ENCODE results near the gene MEN1.
"Not testable (repeated sequence)": the region's sequence is repeated elsewhere in the genome, so short reads cannot be mapped to it uniquely, and the experiment has no call there.

MEN1 gene

DNA sequence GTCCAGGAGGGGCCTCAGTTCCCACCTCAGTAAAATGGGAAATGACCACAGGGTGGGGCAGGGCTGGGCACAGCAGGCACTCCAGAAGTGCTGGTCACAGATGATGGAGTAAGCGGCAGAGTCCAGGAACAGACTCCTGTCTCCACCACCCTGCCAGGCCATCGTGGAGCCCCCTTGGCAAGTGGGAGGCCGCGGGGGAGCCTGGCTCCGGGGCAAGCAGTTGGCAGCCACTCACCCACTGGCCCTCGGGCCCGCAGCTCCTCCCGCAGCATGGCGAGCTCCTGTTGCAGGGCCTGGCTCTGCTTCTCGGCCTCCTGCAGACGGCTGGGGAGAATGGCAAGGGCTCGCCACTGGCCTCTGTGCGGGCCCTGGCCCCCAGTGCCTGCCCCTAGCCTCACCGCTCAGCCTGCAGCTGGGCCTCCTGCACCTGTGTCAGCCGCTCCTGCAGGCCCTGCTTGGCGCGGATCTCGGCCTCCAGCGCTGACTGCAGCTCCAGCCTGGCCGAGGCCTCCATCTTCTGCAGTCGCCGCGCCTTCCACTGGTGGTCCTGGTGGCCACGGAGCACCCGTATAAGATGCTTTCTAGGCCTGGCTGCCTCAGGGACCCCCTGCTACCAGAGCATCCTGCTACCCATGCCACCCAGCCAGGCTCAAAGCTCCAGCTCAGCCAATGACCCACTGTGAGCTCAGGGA, 23.8 kb upstream of the MEN1 start:
- no peak for DNase-seq (ENCODE audit: low read depth in 1 of 2, low spot score in 1 of 2)

DNA sequence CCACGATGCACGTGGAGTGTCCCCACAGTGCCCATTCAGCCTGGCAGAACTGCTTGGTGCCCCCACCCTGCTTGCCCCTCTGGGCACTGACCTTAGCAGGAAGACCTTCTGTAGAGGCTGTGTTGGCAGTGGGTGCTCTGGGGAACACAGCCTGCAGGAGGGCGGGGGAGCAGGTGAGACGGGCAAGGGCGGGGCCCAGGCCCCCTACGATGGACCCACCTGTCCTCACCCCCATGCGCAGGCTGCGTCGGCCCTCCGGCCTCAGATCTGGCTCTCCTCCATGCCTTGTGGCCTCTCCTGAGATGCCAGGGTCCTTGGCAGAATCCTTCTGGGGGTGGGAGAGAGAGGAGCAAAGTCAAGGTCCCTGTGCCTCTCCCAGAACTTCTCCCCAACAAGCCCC, 23.2 kb upstream of the MEN1 start:
- DNase-seq (ENCODE audit: low read depth in 1 of 2, low spot score in 1 of 2): no peak

DNA sequence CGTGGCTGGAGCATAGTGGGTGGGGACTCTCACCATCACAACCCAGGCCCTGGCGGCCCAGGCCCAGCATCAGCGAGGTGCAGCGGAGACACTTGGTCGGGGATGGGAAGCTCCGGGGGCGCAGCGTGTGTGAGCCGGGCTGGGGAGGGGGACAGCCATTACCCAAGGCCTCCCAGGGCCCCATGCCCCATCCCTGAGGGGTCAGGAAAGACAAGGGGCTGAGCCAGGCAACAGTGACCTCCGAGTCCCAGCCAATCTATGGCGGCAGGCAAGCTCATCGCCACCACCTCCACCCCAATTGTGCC, 22.8 kb upstream of the MEN1 start:
- DNase-seq (ENCODE audit: low read depth in 1 of 2, low spot score in 1 of 2): no peak

DNA sequence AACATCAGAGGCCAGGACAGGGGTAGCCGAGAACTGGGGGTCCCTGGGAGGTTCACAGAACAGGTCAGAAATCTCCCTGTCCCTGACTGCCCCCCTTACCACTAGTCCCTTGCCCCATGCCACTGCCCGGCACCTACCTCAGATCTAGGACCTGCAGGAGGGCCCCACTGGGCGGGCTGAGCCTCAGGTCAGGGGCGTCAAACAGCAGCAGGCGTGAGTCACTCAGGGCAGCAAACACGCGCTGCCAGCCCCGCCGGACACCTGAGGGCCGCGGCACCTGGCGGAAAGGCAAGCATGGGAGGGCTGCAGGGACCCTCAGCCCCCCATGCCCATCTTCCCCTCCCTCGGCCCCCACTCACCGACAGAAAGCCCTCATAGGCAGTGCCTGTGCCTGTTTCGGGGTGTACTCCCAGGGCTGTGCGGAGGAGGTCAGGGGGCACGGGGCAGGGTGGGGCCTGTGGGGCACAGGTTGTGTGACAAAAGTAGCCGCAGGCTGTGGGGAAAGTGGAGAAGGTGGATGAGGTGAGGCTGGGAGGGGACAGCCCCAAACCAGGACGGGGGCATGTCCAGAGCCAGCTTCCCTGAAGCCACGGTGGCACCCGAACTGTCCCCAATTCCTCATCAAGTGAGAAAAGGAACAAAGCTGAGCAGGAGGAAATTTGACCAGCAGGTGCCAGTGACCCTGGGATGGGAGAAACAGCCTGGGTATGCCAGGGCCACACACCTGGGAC, 22.3 kb upstream of the MEN1 start:
- DNase-seq (ENCODE audit: low read depth in 1 of 2, low spot score in 1 of 2): no peak

DNA sequence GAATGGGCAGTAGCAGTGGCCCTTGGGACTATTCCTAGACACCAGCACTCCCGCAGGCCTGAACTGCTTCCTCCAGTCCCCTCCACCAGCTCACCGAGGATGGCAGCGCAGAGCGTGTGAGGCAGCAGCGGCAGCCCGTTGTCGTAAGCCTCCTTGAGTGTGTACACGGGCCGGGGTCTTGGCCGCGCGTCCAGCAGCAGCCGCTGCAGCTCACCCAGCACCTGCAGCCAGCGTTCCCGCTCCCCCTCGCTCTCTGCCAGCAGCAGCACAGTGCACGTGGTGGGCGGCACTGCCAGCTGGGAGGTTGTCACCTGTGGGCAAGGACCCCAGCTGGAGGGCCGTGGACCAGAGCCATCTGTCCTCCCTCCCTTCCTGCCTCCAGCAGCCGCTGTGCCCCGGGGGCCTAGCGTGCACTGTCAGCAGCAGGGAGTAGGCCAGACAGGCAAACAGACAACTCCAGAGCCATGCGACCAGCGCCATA, 21.1 kb upstream of the MEN1 start:
- no peak for DNase-seq (ENCODE audit: low read depth in 1 of 2, low spot score in 1 of 2)

DNA sequence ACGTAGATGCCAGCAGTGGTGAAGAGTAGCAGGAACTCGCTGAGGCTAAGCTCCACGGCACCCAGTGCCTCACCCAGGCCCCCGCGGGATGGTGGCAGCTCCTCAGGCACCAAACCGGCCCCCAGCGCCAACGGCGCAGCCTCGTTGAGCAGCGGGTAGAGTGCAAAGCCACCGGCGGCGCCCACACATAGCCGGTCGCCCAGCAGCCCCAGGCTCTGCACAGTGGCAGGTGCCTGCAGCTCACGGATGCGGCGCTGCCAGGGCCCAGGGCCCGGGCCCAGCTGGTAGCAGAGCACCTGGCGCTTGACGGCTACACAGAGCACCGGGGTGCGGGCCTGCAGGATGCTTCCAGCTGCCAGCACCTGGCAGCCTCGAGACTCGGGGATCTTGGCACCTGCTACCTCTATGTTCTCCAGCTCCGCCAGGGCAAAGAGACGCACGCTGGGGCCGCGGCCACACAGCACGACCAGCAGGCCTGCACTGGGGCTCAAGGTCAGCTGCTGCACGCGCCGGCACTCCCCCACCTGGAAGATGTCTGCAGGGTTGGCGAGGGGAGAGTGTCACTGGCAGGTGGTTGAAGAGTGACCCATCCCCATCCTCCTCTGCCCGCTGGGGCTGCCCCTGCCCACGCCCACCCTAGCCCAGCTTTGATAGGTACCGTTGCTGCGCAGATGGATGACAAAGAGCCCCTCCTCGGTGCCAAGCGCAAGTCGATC, 19.3 kb upstream of the MEN1 start:
- no peak for DNase-seq (ENCODE audit: low read depth in 1 of 2, low spot score in 1 of 2)

DNA sequence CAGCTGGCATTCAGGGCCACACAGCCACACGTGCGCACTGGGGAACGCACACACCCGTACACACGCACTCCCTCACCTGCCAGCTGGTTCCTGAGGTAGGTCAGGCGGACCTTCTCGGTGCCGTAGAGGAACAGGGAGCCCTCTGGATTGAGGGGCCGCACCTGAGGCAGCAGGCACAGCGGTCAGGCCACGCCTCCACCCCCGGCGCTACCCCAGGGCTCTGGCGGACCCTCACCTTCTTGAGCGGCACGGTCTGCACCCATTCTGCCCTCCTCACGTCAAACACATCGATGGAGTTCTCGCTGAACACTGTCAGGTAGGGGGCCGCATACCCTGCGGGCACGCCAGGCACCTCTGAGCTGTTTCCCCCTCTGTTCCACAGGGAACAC, 17.1 kb upstream of the MEN1 start:
- no peak for DNase-seq (ENCODE audit: low read depth in 1 of 2, low spot score in 1 of 2)

DNA sequence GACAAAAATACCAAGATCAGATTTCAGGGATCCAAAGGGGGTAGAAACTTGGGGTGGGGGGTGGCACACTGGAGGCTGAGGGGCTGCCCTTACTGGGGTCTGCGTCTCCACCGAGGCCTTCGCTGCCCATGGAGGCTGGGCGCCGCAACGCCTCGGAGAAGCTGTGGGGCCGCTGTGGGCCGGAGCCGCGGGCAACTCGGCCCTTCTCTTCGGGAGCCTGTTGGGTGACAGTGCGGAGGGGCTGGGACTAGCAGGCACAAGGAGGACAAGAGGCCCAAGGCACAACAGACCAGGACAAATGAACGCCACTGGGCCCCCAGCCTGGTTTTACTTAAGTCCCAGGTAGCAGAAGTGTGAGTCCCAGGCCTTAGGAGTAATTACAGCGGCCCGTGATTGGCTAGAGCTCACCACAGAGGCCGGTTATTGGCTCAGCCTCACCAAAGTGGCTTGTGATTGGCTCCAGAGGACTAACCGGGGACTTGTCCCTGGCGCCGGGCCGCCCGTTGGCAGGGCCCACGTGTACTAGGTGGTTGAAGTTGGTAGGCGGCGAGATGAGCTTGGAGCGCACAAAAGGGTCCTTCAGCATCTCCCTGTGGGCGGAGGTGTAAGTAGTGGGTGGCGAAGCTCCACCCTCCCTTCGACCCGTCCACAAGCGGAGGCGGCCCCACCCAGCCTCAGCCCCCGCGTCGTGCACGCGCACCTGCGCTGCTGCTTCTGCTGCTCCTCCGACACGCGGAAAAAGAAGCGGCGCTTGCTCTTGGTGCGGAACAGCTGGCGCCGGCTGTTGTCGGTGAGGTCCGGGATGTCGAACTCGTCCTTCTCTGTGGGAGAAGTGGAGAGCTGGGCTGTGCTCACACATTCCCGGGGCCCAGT, 16.5 kb upstream of the MEN1 start:
- no peak for DNase-seq (ENCODE audit: low read depth in 1 of 2, low spot score in 1 of 2)

DNA sequence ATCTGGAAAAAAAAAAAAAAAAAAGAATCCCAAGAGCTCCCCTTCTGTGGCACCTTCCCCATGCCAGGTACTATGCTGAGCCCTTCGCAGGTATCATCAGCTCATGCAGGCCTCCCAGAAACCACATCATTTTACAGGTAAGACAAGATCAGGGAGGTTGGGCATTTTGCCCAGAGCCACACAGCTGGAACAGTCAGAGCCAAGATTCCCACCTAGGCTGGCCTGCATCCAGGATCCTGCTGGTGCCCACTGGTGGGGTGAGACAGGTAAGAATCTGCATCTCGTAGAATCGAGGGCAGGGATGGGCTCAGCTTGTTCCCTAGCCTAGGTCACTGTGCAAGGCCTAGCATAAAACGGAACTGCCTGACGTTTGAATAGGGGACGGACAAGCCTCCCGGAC, 15.7 kb upstream of the MEN1 start:
- DNase-seq (ENCODE audit: low read depth in 1 of 2, low spot score in 1 of 2): no peak

DNA sequence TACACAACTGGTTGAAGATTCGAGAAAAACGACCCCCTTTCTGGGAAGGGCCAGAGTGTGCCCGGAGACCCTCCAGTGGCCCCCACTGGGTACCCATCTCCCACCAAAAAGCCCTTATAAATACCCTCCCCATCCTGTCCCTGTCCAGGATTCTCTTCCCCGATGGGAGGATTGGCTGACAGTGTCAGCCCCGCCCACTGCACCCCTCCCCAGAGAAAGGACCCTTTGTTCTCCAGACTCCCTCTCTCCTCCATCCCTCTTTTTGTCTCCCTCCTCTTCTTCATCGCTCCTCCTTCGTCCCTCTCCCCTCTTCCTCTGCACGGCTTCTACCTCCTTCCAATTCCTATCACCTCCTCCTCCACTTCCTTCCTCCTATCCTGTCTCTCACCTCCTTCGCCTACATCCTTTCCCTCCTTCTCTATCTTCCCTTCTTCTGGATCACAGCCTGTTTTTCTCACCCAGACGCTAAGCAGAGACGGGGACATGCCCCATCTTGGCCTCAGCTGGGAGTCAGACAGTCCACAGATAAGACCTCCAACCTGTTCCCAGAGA, 13.3 kb upstream of the MEN1 start:
- DNase-seq (ENCODE audit: low read depth in 1 of 2, low spot score in 1 of 2): no peak

DNA sequence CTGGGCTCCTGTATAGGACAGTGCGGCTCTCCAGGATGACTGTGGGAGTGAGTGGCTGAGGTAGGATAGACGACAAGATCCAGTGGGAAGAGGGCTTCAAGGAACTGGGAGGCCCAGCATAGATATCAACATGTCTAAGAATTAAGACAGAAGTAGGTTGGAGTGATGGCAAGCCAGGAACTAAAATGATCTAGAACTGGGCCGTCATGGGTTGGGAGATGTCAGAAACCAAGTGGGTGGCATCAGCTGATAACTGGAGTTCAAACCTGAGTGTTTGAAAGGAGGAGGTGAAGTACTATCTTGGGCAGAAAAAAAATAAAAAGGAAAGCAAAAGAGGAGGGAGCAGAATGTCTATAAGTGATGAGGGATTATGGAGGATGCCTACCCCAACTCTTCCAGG, 7.1 kb upstream of the MEN1 start:
- DNase-seq (ENCODE audit: low read depth in 1 of 2, low spot score in 1 of 2): no peak

DNA sequence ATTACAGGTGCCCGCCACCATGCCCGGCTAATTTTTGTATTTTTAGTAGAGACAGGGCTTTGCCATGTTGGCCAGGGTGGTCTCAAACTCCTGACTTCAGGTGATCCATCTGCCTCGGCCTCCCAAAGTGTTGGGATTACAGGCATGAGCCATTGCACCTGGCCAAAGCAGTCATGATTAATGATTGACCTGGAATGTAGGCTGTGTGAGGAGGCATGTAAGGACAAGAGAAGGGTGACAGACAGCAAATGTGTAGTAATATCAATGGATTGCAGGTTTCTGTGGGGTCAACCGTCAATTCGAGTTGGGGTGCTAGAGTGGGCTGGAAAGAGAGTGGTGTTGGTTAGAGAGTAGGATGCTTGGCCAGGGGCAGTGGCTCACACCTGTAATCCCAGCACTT, 5.1 kb upstream of the MEN1 start:
- not testable (repeated sequence) for DNase-seq (ENCODE audit: low read depth in 1 of 2, low spot score in 1 of 2)

DNA sequence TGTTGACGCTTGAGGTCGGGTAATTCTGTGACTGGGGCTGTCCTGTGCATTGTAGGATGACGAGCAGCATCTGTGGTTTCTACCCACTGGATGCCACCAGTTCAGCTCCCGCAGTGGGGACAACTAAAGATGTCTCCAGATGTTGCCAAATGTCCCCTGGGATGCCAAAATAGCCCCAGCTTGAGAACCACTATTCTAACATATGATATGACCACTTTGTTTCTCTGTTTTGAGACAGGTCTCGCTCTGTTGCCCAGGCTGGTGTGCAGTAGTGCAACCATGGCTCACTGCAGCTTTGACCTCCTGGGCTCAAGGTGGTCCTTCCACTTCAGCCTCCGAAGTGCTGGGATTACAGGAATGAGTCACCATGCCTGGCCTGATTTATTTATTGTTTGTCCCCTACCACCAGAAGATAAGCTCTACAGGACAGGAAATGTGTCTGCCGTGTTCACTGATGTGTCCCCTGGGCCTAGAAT, 4.4 kb upstream of the MEN1 start:
- DNase-seq (ENCODE audit: low read depth in 1 of 2, low spot score in 1 of 2): no peak

DNA sequence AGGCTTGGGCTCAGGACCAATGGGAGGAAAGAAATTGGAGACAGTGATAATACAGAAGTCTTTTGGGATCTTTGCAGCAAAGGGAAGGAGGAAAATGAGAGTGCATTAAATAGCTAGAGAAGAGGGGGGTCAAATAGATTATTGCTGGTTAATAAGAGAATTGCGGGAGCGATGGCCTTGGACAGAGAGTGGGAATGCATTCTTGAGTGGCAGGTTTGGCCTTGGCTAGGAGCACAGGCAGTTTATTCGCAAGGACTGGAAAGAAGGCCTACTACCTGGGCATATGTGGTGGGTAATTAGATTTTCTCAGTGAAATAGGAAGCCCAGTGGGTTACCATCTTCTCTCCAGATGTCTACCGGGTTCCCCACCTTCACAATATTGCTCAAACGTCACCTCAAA, 3.5 kb upstream of the MEN1 start:
- no peak for DNase-seq (ENCODE audit: low read depth in 1 of 2, low spot score in 1 of 2)

DNA sequence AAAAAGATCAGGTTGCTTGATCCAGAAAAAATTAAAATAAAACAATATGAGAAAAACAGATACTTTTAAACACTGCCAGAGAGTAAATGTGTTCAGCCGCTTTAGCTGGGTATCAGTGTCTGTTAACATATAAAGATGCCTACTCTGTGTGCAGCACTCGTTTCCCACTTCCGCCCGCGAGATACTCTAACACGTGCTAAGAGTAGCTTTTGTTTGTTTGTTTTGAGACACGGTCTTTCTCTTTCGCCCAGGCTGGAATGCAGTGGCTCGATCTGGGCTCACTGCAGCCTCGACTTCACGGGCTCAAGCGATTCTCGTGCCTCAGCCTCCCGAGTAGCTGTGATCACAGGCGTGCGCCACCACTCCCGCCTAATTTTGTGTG, 531 bp upstream of the MEN1 start:
- no peak for DNase-seq (ENCODE audit: low read depth in 1 of 2, low spot score in 1 of 2)

DNA sequence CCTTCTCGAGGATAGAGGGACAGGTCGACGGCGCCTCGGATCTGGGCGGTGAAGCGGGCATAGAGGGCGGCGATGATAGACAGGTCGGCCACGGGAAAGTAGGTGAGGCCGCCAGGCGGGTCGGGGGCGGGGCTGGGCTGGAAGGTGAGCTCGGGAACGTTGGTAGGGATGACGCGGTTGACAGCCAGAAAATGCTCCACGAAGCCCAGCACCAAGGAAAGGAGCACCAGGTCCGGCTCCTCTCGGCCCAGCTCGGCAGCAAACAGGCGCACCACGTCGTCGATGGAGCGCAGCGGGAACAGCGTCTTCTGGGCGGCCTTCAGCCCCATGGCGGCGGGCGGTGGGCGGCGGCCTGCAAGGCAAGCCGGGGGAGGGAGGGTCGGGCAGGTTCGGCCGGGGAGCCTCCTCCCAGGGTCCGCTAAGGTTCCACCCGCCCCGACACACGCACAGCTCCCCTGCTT, 540 bp downstream of the MEN1 start:
- no peak for DNase-seq (ENCODE audit: low read depth in 1 of 2, low spot score in 1 of 2)

DNA sequence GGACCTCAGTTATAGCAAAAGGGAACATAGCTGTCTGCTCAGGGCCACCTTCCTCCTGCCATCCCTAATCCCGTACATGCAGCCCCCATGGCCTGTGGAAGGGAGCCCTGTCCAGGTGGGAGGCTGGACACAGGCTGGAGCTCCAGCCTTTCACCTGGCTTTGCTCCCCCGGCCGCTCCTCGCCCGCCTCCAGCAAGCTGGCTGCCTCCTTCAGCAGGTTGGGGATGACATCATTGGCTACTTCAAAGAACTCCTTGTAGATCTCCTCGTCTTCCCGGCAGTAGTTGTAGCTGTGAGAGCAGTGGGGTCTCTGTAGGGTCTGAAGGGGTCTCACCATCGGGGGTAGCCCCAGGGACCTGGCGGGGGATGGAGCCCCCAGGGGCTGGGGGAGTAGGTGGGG, 4.9 kb downstream of the MEN1 start:
- no peak for DNase-seq (ENCODE audit: low read depth in 1 of 2, low spot score in 1 of 2)

DNA sequence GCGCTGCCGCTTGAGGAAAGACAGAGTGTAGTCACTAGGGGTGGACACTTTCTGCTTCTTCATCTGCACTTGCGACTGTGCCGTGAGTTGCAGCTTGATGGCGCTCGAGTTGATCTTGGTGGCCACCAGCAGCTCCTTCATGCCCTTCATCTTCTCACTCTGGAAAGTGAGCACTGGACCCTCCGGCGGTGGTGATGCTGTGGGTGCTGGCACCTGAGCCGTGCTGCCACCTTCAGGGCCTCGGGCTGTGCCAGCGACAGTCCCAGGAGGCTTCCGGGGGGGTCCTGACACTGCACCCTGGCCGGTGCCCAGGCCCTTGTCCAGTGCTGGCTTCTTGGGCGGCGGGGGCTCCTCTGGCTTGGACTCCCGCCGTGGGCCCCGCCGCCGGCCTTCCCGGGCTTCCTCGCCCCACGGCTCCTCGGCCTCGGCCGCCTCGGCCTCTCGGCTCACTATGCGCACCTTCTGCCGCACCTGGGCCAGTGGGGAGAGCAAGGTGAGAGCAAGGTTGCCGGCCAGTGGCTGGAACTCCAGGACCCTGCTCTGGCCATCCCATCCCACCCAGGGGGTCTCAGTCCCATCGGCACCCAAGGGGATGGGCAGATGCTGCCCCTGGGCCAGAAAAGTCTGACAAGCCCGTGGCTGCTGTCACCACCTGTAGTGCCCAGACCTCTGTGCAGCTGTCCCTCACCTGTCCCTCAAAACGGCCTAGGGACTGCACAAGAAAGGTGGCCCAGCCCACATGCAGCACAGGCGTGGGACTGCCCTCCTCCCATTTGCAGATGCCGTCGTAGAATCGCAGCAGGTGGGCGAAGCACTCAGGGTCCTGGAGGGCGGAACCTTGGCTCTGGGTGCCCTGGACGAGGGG, 5.8 kb downstream of the MEN1 start:
- no peak for DNase-seq (ENCODE audit: low read depth in 1 of 2, low spot score in 1 of 2)

DNA sequence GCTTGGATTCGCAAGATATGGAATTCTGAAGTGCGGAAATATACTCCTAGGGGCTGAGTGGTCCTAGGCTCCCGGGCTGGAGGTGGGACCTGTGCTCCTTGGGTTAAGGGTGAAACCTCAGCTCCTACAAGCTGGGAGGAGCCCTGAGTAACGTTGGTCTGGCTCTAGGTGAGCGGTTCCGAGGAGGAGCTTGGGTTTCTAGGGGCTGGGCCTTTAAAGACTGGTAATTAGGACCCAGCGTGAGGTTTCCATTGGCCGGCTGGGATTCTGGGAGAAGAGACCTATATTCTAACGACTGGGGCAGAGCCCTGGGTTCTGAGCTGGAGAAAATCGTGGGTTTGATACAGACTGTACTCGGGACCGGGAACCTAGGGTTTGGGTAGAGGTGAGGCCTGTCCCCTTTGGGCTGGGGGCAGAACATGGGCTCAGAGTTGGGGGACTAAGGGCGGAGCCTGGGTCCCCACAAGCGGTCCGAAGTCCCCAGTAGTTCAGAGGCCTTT, 6.5 kb downstream of the MEN1 start:
- DNase-seq (ENCODE audit: low read depth in 1 of 2, low spot score in 1 of 2): no peak

Measured in stimulated activated CD4-positive, alpha-beta T cell treated with anti-CD3 and anti-CD28 coated beads, Interleukin-15, amount 100 ng/mL, for 1 hour (primary cell).